HG03097 (cell line): Measurements from ENCODE around the gene KCNAB2.

Experiments
- ATAC-seq: cut with Tn5 transposase; IDR thresholded peaks from one replicate; pipeline ENCODE4 v1.9.1; 2021; ENCODE audit not compliant: unreplicated experiment, low FRiP score

KCNAB2 gene

GRCh38 chr1:6124341-6124740 lies 78.7 kb downstream of the KCNAB2 start:
- ATAC-seq: no peak

GRCh38 chr1:6124746-6125365 lies 79.2 kb downstream of the KCNAB2 start:
- no peak for ATAC-seq

- ATAC-seq: no peak
These were observed 79.7 kb downstream of the KCNAB2 start for GRCh38 chr1:6125366-6125765.

GRCh38 chr1:6126028-6126427 lies 80.3 kb downstream of the KCNAB2 start:
- ATAC-seq: no peak

GRCh38 chr1:6126521-6127067 lies 80.9 kb downstream of the KCNAB2 start:
- ATAC-seq: no peak

- no peak for ATAC-seq
These were observed 82.0 kb downstream of the KCNAB2 start for GRCh38 chr1:6127587-6128163.

- no peak for ATAC-seq
These were observed 82.8 kb downstream of the KCNAB2 start for GRCh38 chr1:6128276-6129081.

GRCh38 chr1:6129313-6129712 lies 83.6 kb downstream of the KCNAB2 start:
- no peak for ATAC-seq

- ATAC-seq: no peak
These were observed 84.3 kb downstream of the KCNAB2 start for GRCh38 chr1:6130036-6130435.

GRCh38 chr1:6130596-6130995 lies 84.9 kb downstream of the KCNAB2 start:
- ATAC-seq: no peak

GRCh38 chr1:6131561-6131960 lies 85.9 kb downstream of the KCNAB2 start:
- no peak for ATAC-seq

- ATAC-seq: no peak
These were observed 87.6 kb downstream of the KCNAB2 start for GRCh38 chr1:6133146-6133895.

- ATAC-seq: no peak
These were observed 88.5 kb downstream of the KCNAB2 start for GRCh38 chr1:6134206-6134605.

- no peak for ATAC-seq
These were observed 89.2 kb downstream of the KCNAB2 start for GRCh38 chr1:6134741-6135510.

- no peak for ATAC-seq
These were observed 91.0 kb downstream of the KCNAB2 start for GRCh38 chr1:6136516-6137220.

GRCh38 chr1:6137758-6138157 lies 92.1 kb downstream of the KCNAB2 start:
- ATAC-seq: no peak

- no peak for ATAC-seq
These were observed 94.7 kb downstream of the KCNAB2 start for GRCh38 chr1:6140413-6140812.

- no peak for ATAC-seq
These were observed 95.9 kb downstream of the KCNAB2 start for GRCh38 chr1:6141592-6141991.

- no peak for ATAC-seq
These were observed 96.4 kb downstream of the KCNAB2 start for GRCh38 chr1:6142036-6142621.
